ENCODE results near the gene ITGA8.
"Not testable (repeated sequence)": the region's sequence is repeated elsewhere in the genome, so short reads cannot be mapped to it uniquely, and the experiment has no call there.

The ITGA8 gene

DNA sequence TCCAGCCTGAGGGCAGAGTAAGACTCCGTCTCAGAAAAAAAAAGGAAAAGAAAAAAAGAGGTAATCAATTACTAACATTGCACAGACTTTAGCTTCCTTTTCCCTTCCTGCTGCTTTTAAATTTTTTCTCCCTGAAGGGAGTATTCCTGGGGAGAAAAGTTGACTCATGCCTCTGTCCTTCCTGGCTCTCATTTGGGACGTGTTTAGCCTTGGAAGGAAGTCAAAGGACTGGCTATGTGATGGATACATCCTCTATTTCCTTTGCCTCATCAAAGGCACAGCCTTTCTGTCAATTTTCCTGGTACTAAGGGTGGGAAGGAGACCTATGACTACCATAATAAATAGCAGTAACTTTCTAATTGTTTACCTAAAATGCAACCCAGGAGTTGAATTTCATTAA, 77.6 kb downstream of the ITGA8 start:
- TF ChIP-seq, protein P1, sequence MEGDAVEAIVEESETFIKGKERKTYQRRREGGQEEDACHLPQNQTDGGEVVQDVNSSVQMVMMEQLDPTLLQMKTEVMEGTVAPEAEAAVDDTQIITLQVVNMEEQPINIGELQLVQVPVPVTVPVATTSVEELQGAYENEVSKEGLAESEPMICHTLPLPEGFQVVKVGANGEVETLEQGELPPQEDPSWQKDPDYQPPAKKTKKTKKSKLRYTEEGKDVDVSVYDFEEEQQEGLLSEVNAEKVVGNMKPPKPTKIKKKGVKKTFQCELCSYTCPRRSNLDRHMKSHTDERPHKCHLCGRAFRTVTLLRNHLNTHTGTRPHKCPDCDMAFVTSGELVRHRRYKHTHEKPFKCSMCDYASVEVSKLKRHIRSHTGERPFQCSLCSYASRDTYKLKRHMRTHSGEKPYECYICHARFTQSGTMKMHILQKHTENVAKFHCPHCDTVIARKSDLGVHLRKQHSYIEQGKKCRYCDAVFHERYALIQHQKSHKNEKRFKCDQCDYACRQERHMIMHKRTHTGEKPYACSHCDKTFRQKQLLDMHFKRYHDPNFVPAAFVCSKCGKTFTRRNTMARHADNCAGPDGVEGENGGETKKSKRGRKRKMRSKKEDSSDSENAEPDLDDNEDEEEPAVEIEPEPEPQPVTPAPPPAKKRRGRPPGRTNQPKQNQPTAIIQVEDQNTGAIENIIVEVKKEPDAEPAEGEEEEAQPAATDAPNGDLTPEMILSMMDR (IDR thresholded peaks at IDR 0.05) = no peak
- Histone ChIP-seq H3K27ac (peak overlapping the region; percentile 52 to 61), H3K4me3 (no peak overlapping the region)
- DNase-seq (ENCODE audit: low spot score) = no peak

DNA sequence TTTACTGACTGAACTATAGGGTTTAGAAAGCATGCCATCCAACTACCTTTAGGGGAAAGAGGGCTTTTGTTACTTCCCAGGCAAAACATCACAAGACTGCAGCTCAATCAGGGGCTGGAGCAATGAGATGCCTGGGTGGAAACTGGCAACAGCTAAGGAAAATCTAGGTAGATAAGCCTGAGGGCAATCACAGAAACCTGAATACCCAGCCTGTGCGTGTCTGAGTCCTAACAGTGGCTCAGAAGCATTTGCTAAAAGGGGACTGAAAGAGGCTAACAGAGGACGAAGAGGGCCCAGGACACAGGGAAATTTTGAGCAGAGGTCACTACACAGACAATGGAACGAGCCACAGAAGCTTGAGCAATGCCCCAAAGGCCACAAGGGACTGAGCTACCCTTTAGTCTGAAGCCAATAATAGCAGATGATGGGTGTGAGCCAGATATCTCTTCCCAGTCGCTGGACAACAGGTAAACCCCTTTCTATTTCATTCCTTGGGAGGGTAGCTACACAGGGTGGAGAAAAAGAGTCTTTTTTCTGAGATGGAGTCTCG, 79.1 kb downstream of the ITGA8 start:
- Histone ChIP-seq H3K4me3 (no peak overlapping the region), H3K27ac (peak overlapping the region in 1 of 2 donors; percentile 21)
- DNase-seq (ENCODE audit: low spot score) = no peak
- TF ChIP-seq, protein P1 (IDR thresholded peaks at IDR 0.05) = no peak

DNA sequence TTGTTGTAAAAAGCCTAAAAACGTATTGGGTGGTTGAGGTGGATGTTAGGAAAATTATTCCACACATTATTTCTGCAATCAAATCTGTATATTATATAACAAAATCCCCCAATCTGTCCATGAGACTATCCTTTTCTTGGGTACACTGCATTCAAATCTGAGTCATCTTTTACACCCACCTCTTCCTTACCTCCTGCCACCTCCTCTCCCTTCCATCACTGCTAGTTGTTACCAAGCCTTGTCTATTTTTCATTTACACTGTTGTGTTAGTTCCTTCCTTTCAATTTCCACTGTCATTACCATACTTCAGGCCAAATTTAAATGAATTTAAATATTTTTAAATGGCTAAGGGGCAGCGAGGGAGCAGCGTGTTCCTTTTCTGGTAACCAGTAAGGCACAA, 83.3 kb downstream of the ITGA8 start:
- TF ChIP-seq, protein P1 (IDR thresholded peaks at IDR 0.05) = no peak
- Histone ChIP-seq H3K27ac (peak overlapping the region in 1 of 2 donors; percentile 10), H3K4me3 (no peak overlapping the region)
- no peak for DNase-seq (ENCODE audit: low spot score)

DNA sequence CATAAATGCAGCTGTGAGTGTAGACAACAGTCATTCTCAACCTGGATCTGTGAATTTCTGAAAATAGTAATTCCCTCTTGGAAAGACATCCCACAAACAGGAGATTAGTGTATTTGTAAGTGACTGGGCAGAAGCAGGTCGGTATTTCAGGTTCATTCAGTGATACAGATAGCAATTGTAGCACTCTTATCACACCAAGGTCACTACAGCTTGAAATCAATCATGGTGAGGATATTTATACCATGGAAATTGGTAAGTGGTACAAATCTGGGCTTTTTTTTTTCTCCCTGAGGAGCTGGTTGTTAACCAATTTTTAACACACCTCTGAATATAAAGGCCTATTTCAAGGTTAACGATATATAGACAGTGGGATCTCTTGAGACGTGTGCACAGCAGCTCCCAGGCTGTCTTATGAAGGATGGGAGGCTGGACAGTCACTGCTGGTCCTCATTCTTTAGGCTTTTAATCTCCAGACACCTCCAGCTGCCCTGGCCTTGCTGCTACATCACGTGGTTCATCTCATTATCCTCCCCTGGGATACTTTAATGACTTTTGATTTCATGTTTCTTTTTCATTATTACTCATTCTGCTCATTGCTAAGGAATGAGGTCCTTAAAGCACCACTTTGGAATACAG, 87.1 kb downstream of the ITGA8 start:
- Histone ChIP-seq H3K4me3 (no peak overlapping the region), H3K27ac (peak overlapping the region in 1 of 2 donors; percentile 16)
- no peak for DNase-seq (ENCODE audit: low spot score)
- TF ChIP-seq, protein P1 (IDR thresholded peaks at IDR 0.05) = no peak

DNA sequence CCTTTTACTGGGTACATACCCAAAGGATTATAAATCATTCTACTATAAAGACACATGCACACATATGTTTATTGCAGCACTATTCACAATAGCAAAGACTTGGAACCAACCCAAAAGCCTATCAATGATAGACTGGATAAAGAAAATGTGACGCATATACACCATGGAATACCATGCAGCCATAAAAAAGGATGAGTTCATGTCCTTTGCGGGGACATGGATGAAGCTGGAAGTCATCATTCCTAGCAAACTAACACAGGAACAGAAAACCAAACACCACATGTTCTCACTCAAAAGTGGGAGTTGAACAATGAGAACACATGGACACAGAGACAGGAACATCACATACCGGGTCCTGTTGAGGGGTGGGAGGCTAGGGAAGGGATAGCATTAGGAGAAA, 88.5 kb downstream of the ITGA8 start:
- H3K4me3 ChIP-seq; H3K27ac ChIP-seq; DNase-seq (ENCODE audit: low spot score): not testable (repeated sequence)

DNA sequence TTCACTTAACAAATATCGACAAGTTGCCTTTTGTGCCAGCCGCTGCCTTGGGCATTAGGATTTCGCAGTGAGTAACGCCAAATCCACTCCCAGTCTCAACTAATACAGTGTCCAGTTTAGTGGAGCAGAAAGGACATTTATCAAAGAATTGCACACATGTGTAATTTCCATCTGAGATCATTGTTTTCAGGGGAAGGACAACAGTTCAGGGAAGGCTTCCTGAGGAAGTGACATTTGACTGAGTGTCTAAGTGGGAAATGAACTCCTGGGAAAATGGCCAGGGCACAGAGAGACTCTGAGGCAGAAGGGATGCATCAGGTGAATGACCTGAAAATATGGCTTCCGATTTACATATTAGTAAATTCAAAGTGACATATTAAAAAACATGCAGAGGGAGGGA, 89.4 kb downstream of the ITGA8 start:
- H3K27ac ChIP-seq = peak overlapping the region in 1 of 2 donors; percentile 20
- TF ChIP-seq, protein P1 (IDR thresholded peaks at IDR 0.05) = no peak
- no peak overlapping the region for H3K4me3 ChIP-seq
- DNase-seq (ENCODE audit: low spot score) = no peak

DNA sequence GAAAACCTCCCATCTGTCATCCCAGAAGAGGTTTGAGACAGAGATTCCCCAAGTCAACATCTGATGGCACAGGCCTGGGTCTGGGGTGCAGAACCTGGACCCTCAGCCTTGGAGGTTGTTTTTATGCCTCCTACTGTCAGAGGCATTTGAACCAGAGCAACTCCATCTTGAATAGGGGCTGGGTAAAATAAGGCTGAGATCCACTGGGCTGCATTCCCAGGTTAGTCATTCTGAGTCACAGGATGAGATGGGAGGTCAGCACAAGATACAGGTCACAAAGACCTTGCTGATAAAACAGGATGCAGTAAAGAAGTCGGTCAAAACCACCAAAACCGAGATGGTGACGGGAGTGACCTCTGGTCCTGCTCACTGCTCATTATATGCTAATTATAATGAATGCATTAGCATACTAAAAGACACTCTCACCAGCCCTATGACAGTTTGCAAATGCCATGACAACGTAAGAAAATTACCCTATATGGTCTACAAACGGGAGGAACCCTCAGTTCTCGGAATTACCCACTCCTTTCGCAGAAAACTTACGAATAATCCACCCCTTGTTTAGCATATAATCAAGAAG, 92.0 kb downstream of the ITGA8 start:
- TF ChIP-seq, protein P1 (IDR thresholded peaks at IDR 0.05) = no peak
- Histone ChIP-seq H3K27ac (peak overlapping the region; percentile 29 to 35), H3K4me3 (no peak overlapping the region)
- no peak for DNase-seq (ENCODE audit: low spot score)

All from coronary artery (tissue), 2 donors.